NCI-H2107 (cell line): ENCODE data around the gene MPST.

Source experiments
- DNase-seq: peaks from one replicate; lab custom pipeline; 2025; lab: John Stamatoyannopoulos, UW

Gene MPST

GRCh38 chr22:37023743-37024338 lies 4.3 kb downstream of the MPST start:
- DNase-seq, result no peak

- no peak for DNase-seq
These were observed 5.0 kb downstream of the MPST start for GRCh38 chr22:37024339-37025157.

GRCh38 chr22:37025500-37026070 lies 6.0 kb downstream of the MPST start:
- DNase-seq, result no peak

- no peak for DNase-seq
These were observed 6.8 kb downstream of the MPST start for GRCh38 chr22:37026325-37026724.

- no peak for DNase-seq
These were observed 8.0 kb downstream of the MPST start for GRCh38 chr22:37027556-37027955.

- DNase-seq, result no peak
These were observed 9.4 kb downstream of the MPST start for GRCh38 chr22:37028692-37029674.

- no peak for DNase-seq
These were observed 11.2 kb downstream of the MPST start for GRCh38 chr22:37030560-37031281.

- DNase-seq, result no peak
These were observed 12.6 kb downstream of the MPST start for GRCh38 chr22:37032134-37032534.

- no peak for DNase-seq
These were observed 13.3 kb downstream of the MPST start for GRCh38 chr22:37032535-37033460.

GRCh38 chr22:37033605-37034430 lies 14.3 kb downstream of the MPST start:
- DNase-seq, result no peak

- no peak for DNase-seq
These were observed 17.3 kb downstream of the MPST start for GRCh38 chr22:37036655-37037377.

- no peak for DNase-seq
These were observed 18.1 kb downstream of the MPST start for GRCh38 chr22:37037669-37038068.

- no peak for DNase-seq
These were observed 19.9 kb downstream of the MPST start for GRCh38 chr22:37039466-37039865.

GRCh38 chr22:37043209-37043827 lies 23.8 kb downstream of the MPST start:
- no peak for DNase-seq

- no peak for DNase-seq
These were observed 24.4 kb downstream of the MPST start for GRCh38 chr22:37043828-37044538.

- no peak for DNase-seq
These were observed 25.4 kb downstream of the MPST start for GRCh38 chr22:37044634-37045625.
